CD4-positive, alpha-beta T cell treated with Interleukin-21 for 1 hour (primary cell): ENCODE measurements around the gene MYH9.
A peak's percentile ranks its signal among the peaks of the same experiment; 100 is the strongest.

ENCODE experiments used
- DNase-seq: peaks from one replicate; pipeline ENCODE4 v3.0.0-alpha.2; 2020

The MYH9 gene

DNA sequence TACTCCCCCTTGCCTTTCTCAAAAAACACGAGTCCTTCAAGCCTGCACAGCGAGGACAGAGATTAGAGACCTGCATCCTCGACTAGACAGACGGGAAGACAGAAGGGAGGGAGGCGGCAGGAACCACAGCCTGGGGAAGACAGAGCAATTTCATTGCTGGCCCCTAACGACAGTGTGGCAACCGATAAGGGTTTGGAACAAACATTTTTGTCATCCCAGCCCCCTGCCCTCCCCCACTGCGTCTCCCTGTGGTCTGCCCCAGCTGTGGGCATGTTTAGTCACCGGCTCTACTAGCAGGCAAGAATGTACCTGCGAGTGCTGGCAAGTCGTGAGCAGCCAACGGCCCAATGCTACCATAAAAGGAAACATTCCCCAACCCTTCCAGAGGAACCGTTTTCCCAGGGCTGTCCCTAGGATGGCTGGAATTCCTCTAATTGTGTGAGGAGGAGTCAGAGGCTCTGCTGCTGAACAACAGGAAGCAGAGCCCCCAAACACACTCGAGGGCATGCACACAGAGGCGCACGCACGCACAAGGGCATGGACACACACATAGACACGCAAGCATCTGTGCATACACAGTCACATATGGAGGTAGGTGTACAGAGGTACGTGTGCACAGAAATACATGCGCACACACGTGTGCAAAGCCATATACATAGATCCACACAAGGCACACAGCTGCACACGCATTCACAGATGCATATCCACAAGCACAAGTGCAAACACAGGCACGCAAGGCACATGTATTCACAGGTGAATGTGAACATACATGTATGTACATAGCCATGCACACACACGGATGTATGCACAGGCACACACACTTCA lies 58.3 kb downstream of the MYH9 start:
- DNase-seq = peak; percentile 66

DNA sequence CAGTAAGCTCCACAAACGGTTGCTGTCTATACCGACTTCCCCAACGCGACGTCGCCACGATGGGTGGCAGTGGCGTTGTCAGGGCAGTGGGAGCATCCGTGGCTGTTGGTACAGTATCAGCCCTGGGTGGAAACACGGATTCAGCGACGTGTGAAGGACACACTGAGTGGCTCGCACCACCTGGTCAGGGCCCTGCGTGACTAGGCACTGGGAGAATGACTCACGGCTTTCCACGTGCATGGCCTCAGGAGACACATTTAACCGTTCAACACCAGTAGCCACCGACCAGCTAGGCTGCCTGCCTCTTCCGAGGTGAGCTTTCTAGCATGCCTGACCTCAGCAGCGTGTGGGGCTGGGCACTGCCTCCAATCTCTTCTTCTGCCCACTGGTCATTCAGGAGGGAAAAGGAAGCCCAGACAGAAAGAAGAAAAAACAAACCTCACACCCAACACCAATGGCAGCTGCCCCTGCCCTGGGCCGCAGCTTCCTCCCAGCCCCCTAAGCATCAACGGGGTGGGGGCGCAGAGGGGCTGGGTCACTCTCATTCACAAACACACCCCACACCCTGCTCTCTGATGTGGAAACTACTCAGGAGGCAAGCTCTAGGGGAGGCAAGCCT lies 59.0 kb downstream of the MYH9 start:
- DNase-seq = no peak

DNA sequence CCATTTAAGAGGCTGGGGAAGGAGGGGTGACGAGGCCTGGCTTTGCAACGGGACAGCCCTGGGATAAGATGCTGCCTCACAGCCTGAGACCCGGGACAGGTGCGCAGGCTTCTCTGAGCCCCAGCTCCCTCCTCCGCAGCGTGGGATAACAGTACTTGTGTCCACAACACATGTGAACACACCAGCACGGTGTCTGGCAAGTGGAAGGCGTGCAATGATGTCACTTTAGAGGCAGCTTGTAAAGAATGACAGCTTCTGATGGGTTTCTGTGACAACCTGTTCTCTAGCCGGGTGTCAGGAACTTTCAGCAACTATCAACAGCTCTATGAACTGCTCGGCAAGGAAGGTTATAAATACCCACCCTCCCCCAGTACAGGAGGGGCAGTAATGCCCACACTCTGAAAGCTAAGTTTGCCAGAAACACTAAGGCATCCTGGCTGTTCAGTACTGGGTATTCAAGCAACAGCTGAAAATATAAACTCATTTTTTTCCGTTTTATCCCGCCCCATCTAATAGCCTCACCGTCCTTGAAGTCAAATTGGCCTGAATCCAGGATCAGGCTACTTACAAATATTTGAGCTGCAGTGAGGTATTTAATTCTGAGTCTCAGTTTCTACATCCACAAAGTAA lies 59.7 kb downstream of the MYH9 start:
- no peak for DNase-seq

DNA sequence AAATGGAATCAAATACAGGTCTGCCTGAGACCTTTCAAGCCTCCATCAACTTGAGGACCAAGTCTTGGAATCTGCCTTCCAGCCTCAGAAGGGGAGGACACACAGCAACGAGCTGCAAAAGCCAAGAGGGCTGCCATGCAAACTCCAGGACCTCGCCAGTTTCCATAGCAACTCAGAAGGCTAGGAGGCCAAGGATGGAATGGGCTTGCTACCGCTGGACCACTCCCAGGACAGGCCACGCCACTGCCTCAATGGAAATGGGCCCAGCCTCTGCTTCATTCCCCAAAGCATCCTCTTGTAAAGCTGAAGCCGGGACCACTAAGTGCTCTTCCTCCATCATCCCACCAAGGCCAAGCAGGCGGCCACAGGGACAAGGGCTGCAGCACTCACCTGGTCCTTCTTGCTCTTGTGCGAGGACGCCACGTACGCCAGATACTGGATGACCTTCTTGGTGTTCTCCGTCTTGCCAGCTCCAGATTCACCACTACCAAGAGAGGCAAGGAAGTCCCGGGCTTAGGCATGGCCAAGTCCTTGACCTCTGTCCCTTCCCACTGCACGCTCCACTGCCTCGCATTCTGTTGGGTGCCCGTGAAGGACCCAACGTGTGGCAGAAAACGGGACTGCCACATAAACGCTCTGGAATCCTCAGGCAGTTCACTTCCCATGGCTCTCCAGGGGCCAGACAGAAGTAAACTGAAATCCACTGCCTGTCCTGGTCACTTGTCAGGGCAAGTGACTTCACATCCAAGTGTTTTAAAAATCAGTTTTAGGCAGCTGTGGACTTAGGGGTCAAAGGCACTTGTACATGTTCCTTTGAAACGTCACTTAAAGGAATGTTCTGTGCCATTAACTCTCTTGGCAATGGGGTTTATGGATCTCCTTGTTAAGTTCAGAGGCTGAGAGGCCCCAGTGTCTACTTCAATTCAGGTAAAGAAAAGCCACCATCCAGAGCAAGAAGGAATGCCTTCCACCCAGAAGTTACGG lies 61.3 kb downstream of the MYH9 start:
- DNase-seq = no peak

DNA sequence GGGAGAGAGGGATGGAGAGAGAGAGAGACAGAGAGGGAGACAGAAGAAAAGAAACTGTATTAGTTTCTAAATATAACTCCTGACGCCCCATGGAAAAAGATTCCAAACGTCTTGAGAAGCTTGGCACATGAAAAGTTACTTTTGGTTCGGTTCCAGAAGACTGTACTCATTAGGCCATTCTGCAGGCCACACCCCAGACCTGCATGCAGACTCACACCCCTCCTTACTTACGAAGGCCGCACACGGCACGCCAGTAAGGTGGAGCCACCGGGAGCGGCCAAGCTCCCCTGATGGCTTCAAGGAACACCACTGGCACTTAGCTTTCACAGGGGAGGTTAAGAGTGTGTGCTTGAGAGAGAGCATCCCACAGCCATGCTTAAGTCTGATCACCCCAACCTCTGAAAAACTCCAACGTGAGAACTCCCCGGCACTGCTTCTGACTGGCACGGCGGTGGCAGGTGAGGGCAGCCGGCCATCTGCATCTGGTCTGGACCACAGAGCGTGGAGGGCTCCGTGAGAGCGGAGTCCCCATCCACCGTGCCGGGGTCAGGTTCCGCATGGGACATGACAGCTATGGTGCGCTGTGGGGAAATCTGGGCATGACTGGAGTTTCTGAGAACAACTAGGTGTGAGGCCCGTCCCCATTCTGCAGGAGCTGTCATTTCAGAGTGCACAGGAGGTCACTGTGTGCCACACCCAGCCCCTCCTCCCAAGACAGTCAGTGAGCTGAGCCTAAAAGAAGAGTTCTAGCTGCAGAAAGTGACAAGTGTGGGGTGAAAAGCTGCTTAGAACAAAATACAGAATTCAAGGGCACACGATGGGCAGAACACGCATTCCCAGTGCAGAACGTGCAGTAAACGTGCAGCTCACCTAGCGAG lies 62.4 kb downstream of the MYH9 start:
- DNase-seq = no peak

DNA sequence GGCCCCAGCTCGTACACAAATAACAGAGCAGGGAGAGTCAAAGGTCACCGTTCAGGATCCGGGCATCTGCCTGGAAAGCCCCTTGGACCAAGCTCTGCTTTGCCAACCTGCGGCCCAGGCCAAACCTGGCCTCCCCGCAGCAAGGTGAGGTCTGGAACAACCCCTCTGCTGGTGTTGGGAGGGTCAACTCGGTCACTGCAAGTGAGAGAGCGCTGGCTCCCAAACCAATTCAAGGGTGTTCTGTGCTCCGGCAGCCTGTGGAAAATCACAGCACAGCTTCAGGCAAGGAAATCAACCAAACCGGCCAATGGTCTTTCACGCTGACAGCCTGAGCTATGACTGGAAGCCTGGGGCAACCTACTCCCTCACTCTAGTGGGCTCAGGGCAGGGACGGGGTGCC lies 63.4 kb downstream of the MYH9 start:
- no peak for DNase-seq

DNA sequence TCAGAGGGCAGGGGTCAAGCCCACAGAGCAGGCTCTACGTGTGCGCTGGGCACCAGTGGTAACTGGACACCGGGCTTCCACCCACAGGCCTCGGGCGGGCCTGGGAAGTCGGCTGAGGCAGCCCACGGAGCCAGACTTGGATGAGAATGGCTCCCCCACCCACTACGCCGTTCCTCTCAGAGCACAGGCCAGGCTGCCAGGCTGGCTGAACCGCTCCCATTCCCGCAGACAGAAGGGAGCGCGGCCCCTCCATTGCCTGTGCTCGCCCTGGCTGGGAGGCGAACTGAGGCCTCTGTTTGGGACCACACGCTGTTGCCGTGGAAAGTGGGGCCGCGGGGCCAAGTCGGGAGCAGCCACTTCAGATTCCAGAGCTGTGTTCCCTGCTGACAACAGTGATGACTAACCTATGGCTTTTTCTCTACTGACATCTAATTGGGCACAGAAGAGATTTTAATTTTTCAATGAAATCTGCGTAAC lies 63.9 kb downstream of the MYH9 start:
- no peak for DNase-seq

DNA sequence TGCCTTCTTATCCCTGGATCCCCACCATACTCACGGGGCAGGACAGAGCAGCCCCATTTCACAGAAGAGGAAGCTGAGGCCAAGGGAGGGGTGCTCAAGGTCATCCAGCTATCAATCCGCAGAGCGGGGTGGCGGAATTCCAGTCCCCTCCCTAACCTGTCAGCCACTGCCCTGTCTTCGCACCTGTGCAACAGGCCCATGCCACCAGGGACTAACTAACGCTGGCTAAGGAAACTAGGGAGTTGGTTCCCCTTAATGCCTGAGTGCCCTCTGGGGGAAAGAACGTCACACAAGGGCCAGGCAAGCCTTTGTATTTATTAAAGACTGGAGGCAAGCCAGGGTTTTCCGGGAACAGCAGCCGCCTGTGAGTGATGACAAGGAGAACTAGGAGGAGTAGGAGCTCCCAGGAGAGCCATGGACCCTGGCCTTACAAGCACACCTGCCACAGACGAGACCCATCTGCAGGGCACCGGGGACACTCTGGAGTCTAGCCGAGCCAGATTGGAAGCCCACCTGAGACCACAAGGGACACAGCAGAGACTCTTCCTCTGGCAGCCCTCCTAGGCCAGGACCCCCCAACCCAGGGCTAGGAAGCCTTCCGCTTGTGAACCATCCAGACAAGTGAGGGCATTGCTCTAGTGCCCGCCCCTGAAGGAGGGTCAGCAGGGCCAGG lies 64.4 kb downstream of the MYH9 start:
- no peak for DNase-seq

DNA sequence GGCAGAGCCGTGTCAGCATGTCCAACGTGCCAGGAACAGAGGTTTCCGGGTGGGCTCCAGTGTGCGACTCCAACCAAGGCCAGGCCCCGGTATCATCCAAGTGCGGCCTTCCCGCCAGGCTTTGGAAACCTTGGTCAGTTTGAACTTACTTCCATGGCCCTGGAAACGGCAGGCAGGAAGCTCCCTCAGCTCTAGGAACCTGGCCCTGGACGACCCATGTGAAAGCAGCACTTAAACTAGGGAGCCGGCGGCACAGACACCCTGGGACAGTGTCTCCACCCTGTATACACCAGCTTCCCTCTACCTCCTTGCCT lies 65.2 kb downstream of the MYH9 start:
- DNase-seq = no peak

DNA sequence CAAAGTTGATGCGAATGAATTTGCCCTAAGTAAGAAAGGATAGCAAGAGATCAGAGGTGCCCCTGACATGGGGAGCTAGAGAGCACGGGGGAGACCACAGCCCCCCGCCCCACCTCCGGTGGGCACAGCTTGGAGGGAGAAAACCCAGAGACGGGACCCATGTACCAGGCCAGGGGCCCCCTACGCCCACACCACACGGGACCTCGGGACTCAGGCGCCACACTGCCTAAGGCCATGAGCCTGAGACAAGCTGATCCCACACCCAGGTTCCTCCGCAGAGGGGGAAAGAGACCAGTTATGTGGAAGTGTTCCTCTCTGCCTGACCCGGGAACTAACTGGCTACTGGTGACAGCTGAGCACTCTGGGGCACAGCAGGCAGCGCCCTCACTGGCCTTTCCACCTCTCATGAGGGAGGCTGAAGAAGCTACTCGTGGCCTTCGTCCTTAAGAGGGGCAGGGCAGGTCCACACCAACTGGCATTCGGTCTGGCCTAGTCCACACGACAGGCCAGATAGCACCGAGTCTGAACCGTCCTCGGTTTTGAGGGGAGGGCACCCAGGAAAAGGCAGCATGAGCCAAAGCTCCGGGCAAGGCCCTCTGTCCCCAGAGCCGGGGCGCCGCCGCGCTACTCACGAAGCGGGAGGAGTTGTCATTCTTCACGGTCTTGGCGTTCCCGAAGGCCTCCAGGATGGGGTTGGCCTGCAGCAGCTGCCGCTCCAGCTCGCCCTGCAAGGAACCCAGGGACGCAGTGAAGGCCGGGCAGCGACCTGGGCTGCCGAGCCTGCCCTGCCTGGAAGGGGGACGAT lies 65.8 kb downstream of the MYH9 start:
- no peak for DNase-seq

DNA sequence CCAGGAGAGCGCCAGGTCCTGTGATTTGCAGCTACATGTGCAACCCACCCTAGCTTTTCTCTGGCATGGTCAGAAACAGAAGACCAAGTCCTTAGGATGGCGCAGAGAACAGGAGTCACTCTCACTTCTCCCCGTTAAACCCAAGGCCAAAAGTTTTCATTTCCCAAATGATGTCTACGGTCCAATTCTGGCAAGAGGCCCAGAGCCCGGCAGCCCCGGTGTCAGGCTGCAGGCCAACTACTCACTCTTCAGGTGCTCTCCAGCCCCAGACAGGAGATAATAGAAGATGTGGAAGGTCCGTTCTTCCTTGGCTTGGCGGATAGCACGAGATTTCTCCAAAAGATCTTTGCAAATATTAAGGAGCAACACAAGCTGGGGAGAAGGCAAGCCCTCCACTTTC lies 67.2 kb downstream of the MYH9 start:
- no peak for DNase-seq

DNA sequence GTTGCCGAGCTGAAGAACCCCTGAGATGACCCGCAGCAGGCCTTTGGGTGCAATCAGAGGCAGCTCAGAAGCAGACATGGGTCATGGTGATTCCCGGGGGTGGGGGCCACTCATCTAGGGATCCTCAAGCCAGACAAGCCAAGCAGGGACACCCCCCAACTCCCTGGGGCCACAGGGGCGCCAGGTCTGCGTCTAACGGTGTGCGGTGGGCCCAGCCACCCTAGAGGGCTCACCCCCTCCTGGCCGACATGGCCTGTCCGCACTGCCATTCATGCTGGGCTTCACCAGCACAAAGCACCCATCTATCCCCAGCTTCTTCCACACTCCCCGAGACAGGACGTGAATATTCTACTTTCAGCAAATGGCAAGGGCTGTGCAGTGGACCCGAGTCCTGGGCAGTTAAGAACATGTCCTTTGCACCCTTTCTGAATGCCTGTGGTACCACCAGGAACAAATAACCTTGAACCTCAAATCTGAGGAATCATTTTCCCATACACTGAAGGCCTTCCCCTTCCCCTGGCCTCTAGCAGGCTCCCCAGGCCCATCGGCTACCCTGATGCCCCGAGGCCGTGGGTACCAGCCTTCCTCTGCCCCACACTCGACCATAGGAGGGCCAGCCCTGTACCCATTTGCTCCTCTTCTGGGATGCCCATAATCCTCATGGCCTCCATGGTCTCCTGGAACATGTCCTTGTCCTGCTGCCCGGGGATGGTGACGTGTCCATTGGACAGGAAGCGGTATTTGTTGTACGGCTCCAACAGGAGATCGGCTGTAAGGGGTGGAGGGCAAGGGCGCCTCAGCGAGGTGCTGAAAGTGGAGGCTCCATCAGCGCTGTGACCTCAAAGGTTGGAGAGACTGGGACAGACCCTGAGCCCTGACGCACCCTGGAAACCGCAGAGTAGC lies 67.9 kb downstream of the MYH9 start:
- DNase-seq = no peak

DNA sequence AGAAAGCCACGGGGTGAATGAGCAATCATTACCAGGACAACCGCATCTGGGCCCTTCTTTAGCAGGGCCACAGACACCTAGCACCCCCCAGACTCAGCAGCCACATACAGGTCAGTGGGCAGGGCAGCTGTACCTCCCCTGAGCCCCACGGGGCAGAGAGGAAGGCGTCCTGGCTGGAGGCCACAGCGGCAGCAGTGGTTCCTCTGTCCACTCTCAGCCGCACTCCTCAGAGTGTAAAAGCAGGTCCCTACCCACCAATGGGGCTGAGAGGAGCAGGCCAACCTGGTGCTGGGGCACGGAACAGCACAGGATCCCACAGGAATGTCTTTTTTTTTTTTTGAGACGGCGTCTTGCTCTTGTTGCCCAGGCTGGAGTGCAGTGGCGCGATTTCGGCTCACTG lies 69.3 kb downstream of the MYH9 start:
- DNase-seq = no peak

DNA sequence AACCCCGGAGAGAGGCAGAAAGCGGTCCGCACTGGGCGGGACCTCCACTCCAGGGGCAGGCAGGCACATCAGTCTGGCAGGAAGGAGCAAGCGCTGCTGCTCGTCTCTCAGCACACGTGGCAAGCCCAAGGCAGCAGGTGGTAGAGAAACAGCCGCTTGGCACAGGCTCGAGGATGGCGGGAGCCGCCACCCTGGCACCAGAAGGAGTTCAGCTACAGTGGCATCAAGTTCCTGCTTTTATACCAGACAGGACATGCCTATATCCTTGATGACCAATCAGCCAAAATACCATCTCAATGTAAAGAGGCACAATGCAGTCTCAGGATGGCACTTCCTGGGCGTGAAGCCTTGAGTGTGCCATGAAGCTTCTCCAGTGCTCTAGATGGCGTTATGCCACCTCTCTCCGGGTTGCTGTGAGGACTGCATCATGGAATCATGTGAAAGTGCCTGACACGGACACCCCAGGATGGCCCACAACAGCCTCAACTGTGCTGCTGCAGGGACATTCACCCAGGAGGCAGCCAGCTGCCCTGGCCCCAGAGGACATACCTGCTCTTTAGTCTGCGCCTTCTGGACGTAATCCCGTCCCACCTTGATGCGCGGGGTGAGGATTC lies 70.0 kb downstream of the MYH9 start:
- DNase-seq = no peak

DNA sequence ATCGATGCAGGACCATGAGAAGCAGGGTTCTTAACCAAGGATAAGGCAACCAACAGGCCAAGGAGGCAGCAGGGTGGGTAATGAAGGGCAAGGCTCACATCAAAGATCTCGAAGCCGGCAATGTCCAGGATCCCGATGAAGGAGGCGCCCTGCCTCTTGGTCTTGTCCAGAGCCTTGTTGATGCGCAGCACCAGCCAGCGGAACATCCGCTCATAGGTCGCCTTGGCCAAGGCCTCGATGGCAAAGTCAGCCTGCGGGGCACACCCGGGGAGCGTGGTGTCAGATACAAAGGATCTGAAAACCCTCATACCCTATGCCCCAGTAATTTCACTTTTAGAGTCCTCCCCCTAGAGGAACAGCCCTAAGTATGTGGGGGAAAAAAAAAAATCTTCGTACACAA lies 71.3 kb downstream of the MYH9 start:
- no peak for DNase-seq

DNA sequence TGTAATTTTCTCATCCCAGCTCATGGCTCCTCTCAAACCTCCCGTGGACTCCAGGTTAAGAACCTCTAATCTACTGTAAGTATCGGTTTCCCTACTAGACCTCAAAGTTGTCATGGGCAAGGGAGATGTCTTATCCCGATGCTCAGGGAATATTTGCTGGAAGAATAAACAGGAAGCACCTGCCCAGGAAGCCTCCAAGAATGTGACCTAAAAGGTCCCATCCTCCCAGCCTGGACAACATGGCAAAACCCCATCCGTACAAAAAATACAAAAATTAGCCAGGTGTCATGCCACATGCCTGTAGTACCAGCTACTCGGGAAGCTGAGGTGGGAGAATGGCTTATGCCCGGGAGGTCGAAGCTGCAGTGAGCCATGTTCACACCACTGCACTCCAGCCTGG lies 72.4 kb downstream of the MYH9 start:
- DNase-seq = no peak

DNA sequence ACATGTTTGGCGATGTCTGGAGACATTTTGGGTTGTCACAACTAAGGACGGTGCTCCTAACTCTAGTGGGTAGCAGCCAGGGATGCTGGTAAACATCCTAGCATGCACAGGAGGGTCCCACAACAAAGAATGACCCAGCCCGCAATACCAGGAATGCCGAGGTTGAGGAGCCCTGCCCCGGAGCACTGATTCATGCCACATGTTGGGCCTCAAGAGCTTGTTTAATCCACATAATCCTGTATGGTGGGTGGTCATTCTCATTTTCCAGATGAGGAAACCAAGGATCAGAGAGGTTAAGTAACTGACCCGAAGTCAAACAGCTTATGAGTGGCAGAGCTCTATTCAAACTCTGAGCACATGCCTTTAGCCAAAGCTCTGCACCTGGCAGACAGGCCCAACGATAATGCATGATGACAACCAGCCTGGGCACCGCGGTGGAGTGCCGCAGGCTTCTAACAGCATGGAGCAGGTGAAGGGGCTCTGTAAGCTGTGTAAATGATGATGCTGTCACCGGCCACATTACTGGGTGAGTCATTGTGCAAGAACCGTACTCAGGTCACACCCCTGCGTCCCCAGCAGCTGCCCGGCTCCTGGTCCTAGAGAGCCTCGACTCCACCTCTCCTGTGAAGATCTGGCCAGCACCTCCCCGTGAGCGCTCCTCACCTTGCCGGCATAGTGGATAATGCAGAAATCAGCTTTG lies 76.2 kb downstream of the MYH9 start:
- DNase-seq = no peak

DNA sequence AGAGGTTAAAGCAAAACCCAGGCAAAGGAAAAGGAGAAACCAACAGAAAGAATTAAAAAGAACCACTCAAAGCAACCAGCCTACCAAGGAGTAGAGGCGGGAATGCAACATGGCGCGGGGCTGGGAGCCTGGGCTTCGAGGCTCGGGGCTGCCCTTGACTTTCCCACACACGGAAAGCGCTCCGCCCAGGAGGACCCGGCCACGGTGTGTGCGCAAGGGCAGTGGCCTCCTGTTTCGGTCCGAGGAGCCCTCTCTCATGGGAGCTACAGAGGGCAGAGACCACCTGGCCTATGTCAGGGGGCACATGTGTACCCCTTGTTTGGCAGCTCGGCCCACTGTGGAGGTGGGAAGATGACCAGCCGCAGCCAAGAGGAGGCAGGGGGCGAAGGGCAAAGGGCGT lies 78.9 kb downstream of the MYH9 start:
- DNase-seq = no peak
